Transverse colon (tissue), 4 donors: ENCODE measurements around the gene ASCL5. TPM values are rescaled to one million over a fixed set of nuclear protein-coding genes. Genes with fewer than 3 reads are reported as not detected.

Experiments
- DNase-seq: peaks from one replicate; pipeline ENCODE4 v3.0.0-alpha.2; 2019
- H3K27ac ChIP-seq, 4 donors: fragments of 200-600 bp; sonication (generic); 2 replicates each; pipeline ENCODE4 v1.5.1; 2016 to 2018; ENCODE audit warnings: inconsistent platforms in 4 of 4
- H3K27me3 ChIP-seq: fragments of 200-600 bp; sonication (generic); 2 replicates; pipeline ENCODE4 v1.5.1; 2017; ENCODE audit warnings: inconsistent platforms
- H3K36me3 ChIP-seq, 4 donors: fragments of 200-600 bp; sonication (generic); 2 replicates each; pipeline ENCODE4 v1.5.1; 2017 to 2019; ENCODE audit warnings: inconsistent platforms in 4 of 4
- H3K4me1 ChIP-seq, 4 donors: fragments of 200-600 bp; sonication (generic); 2 replicates each; pipeline ENCODE4 v1.5.1; 2017 to 2020; ENCODE audit warnings: inconsistent platforms in 4 of 4
- H3K4me3 ChIP-seq, 4 donors: fragments of 200-600 bp; sonication (generic); 1 replicate in 1 of 4; 2 replicates in 3 of 4; pipeline versions ENCODE4 v1.5.1 to v1.6.1; 2017 to 2019; ENCODE audit warnings: inconsistent platforms in 4 of 4
- H3K9me3 ChIP-seq, 2 donors: fragments of 200-600 bp; sonication (generic); 2 replicates each; pipeline ENCODE4 v1.5.1; 2017 to 2019; ENCODE audit warnings: inconsistent platforms in 2 of 2
- EP300 ChIP-seq: sonication (generic); formaldehyde crosslinking; IDR thresholded peaks from one replicate; pipeline ENCODE4 v1.6.1; 2017; ENCODE audit warnings: antibody characterized with exemption, low read depth
- POLR2A ChIP-seq: fragments of 450-650 bp; IDR thresholded peaks from one replicate; pipeline ENCODE4 v1.6.1; 2016; ENCODE audit warnings: antibody characterized with exemption, mild to moderate bottlenecking, moderate library complexity
- POLR2AphosphoS5 ChIP-seq, 3 donors: sonication (generic); formaldehyde crosslinking; IDR thresholded peaks; one replicate each; pipeline ENCODE4 v1.6.1; 2016; ENCODE audit warnings: antibody characterized with exemption in 3 of 3
- WGBS, 2 donors: methylation state at CpG; one replicate each; pipeline ENCODE4 v1.1.5; 2018; ENCODE audit warnings: low coverage in 1 of 2; 5-methylcytosine and 5-hydroxymethylcytosine counted together
- in situ Hi-C, 4 donors: fragments of 200-750 bp; cut with MboI; loops; one replicate each; pipeline versions ENCODE4 v1.15.0 to v1.15.1; 2017; ENCODE audit warnings: low sequenced_read_pairs in 3 of 4, low pct_ligation_motif_present in 1 of 4, low pct_unique_long_range_greater_than_20kb in 1 of 4
- intact Hi-C: fragments of 100-400 bp; cut with DNase I; formaldehyde crosslinking; loops from one replicate; pipeline ENCODE4 v1.15.1; 2023; ENCODE audit warnings: low total_unique reads
- total RNA-seq, 4 donors: library from RNA; depleted of rRNA; stranded (reverse); fragments of >200 nt; gene quantifications; one replicate each; pipeline ENCODE4 v1.1.0, GENCODE V29; 2016
- TF ChIP-seq, protein P1 (sequence below), 5 experiments: fragments of 200-600 bp in 3 of 5; fragments of 450-650 bp in 2 of 5; sonication (generic) in 3 of 5; IDR thresholded peaks; 1 replicate in 2 of 5; 2 replicates in 3 of 5; pipeline ENCODE4 v1.5.1; 2016 to 2017; ENCODE audit warnings: antibody characterized with exemption in 5 of 5, inconsistent platforms in 3 of 5, mild to moderate bottlenecking in 2 of 5, moderate library complexity in 1 of 5

The ASCL5 gene
- total RNA-seq, 4 donors from 2014 or later, result not detected

DNA sequence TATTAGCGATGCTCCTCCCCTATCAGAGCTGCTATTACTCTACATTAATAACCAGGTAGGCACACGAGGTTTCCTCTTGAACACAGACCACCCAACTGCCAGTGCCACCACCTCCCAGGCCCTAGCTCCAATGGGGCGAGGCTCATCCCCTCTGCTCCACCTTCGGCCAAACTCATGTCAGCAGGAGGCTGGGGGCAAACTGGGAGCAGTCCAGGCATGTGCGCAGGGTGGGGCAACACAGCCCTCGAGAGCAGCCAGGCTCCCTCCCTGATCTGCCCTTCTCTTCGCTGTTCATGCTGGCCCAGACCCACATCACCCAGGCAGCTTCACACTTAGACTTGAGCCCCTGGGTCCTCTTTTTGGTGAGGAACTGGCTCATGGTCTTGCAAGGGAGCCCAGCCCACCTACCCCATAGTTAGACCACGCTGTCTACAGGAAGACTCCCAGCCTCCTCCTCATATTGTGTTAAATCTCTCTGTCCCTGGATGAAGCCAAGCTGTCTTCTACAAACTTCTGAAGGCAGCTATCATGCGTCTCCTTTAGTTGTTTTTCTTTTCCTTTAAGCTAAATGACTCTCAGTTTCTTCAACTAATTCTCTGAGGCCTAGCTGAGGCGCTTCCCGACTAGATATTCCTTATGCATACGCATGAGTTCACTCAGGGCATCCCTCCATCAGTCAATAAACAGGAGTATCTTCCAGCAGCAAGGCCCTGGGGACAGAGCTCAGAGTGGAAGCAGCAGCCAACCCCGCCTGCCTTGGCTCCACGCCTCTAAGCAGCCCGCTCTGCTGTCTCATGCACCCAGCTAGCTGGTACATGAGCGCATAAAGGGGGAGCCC, 15.2 kb upstream of the ASCL5 start:
- TF ChIP-seq POLR2A (no peak), POLR2AphosphoS5 (IDR thresholded peaks at IDR 0.05) (no peak), EP300 (no peak)
- TF ChIP-seq, protein P1, sequence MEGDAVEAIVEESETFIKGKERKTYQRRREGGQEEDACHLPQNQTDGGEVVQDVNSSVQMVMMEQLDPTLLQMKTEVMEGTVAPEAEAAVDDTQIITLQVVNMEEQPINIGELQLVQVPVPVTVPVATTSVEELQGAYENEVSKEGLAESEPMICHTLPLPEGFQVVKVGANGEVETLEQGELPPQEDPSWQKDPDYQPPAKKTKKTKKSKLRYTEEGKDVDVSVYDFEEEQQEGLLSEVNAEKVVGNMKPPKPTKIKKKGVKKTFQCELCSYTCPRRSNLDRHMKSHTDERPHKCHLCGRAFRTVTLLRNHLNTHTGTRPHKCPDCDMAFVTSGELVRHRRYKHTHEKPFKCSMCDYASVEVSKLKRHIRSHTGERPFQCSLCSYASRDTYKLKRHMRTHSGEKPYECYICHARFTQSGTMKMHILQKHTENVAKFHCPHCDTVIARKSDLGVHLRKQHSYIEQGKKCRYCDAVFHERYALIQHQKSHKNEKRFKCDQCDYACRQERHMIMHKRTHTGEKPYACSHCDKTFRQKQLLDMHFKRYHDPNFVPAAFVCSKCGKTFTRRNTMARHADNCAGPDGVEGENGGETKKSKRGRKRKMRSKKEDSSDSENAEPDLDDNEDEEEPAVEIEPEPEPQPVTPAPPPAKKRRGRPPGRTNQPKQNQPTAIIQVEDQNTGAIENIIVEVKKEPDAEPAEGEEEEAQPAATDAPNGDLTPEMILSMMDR (IDR thresholded peaks at IDR 0.05), result no peak
- Histone ChIP-seq H3K4me1 (peaks cover 0 to 7% (median 6%) of the 10 kb centered on the region in 4 donors), H3K27ac (no peak overlapping the region), H3K36me3 (peaks cover 0 to 12% (median 0%) of the 10 kb centered on the region in 4 donors), H3K4me3 (no peak overlapping the region), H3K9me3 (no peaks in the 10 kb centered on the region), H3K27me3 (no peaks in the 10 kb centered on the region)
- intact Hi-C loops (no loop called here), in situ Hi-C loops (loop anchor here in 1 of 4 donors (10.0 kb wide), 1 partner anchor 83 kb away; no protein-coding TSS in a partner anchor)
- no peak for DNase-seq
- WGBS, 2 donors, result 88 to 98% methylated on average over 4 to 16 of the region's 16 CpGs

- intact Hi-C loops, result no loop called here
- TF ChIP-seq POLR2A (no peak), POLR2AphosphoS5 (IDR thresholded peaks at IDR 0.05) (no peak), EP300 (no peak)
- TF ChIP-seq, protein P1 (IDR thresholded peaks at IDR 0.05), result no peak
- Histone ChIP-seq H3K36me3 (peaks cover 0 to 10% (median 0%) of the 10 kb centered on the region in 4 donors), H3K4me3 (no peak overlapping the region), H3K27me3 (no peaks in the 10 kb centered on the region), H3K27ac (no peak overlapping the region), H3K9me3 (no peaks in the 10 kb centered on the region), H3K4me1 (peaks cover 5 to 14% (median 10%) of the 10 kb centered on the region in 4 donors)
- DNase-seq, result no peak
- WGBS, 2 donors, result 89% methylated on average over 5 of the region's 5 CpGs; no CpG with 5 or more reads in 1 of the 2 donors
- in situ Hi-C loops, result loop anchor here in 1 of 4 donors (10.0 kb wide), 1 partner anchor 83 kb away; no protein-coding TSS in a partner anchor
Measured at GRCh38 chr1:201141418-201141817, 14.4 kb upstream of the ASCL5 start.

- Histone ChIP-seq H3K9me3 (no peaks in the 10 kb centered on the region), H3K4me3 (no peak overlapping the region), H3K4me1 (peaks cover 5 to 14% (median 10%) of the 10 kb centered on the region in 4 donors), H3K27me3 (no peaks in the 10 kb centered on the region), H3K36me3 (peaks cover 0 to 9% (median 0%) of the 10 kb centered on the region in 4 donors), H3K27ac (no peak overlapping the region)
- in situ Hi-C loops (loop anchor here in 1 of 4 donors (10.0 kb wide), 1 partner anchor 84 kb away; no protein-coding TSS in a partner anchor), intact Hi-C loops (no loop called here)
- no peak for DNase-seq
- 95% methylated on average over 8 of the region's 8 CpGs; no CpG with 5 or more reads in 1 of the 2 donors for WGBS, 2 donors
- TF ChIP-seq EP300 (no peak), POLR2A (no peak), POLR2AphosphoS5 (IDR thresholded peaks at IDR 0.05) (no peak)
- TF ChIP-seq, protein P1 (IDR thresholded peaks at IDR 0.05), result no peak
Measured at GRCh38 chr1:201140941-201141260, 13.9 kb upstream of the ASCL5 start.

GRCh38 chr1:201140235-201140940, 13.4 kb upstream of the ASCL5 start:
- H3K27ac ChIP-seq, result no peak overlapping the region
- H3K27me3 ChIP-seq, result no peaks in the 10 kb centered on the region
- no peak overlapping the region for H3K4me3 ChIP-seq
- 60 to 75% methylated on average over 1 to 10 of the region's 10 CpGs for WGBS, 2 donors
- H3K9me3 ChIP-seq, result no peaks in the 10 kb centered on the region
- H3K4me1 ChIP-seq, result peaks cover 5 to 14% (median 10%) of the 10 kb centered on the region in 4 donors
- intact Hi-C loops (no loop called here), in situ Hi-C loops (loop anchor here in 1 of 4 donors (10.0 kb wide), 1 partner anchor 84 kb away; no protein-coding TSS in a partner anchor)
- peaks cover 0 to 4% (median 0%) of the 10 kb centered on the region in 4 donors for H3K36me3 ChIP-seq
- no peak for TF ChIP-seq POLR2AphosphoS5 (IDR thresholded peaks at IDR 0.05)
- no peak for TF ChIP-seq POLR2A
- no peak for TF ChIP-seq EP300
- TF ChIP-seq, protein P1 (IDR thresholded peaks at IDR 0.05), result no peak
- DNase-seq, result no peak
